ENCODE results near the gene COL27A1. TPM values are rescaled to one million over a fixed set of nuclear protein-coding genes. Genes with fewer than 3 reads are reported as not detected.

COL27A1 gene
- total and polyA plus RNA-seq, 12 donors = 3.1 to 35.8 (median 5.1) TPM

GRCh38 chr9:114205171-114206015, 50.1 kb downstream of the COL27A1 start:
- Histone ChIP-seq H3K4me1 (peaks cover 16 to 46% (median 35%) of the 10 kb centered on the region in 9 donors), H3K4me3 (no peak overlapping the region), H3K27me3 (no peaks in the 10 kb centered on the region), H3K36me3 (peaks cover 0 to 4% (median 0%) of the 10 kb centered on the region in 9 donors), H3K27ac (peak overlapping the region in 8 of 10 donors; percentile 17 to 90 (median 82)), H3K9me3 (no peaks in the 10 kb centered on the region)
- DNase-seq (peak in 1 of 2 donors; percentile 23), ATAC-seq (peak in 5 of 8 donors; percentile 17 to 32 (median 26))
- 47 to 71% methylated on average over 10 of the region's 10 CpGs for WGBS, 2 donors
- intact Hi-C loops (cut with DNase I) = loop anchor here in 2 of 10 donors (2.0 kb wide), 2 partner anchors 27 to 29 kb away; no protein-coding TSS in a partner anchor
- TF ChIP-seq CTCF (IDR thresholded peaks at IDR 0.05) = no peak

GRCh38 chr9:114206221-114206789, 51.0 kb downstream of the COL27A1 start:
- no peak for ATAC-seq
- Histone ChIP-seq H3K36me3 (peaks cover 0 to 8% (median 0%) of the 10 kb centered on the region in 9 donors), H3K4me1 (peaks cover 16 to 54% (median 35%) of the 10 kb centered on the region in 9 donors), H3K9me3 (no peaks in the 10 kb centered on the region), H3K27ac (peak overlapping the region; percentile 33 to 90 (median 80)), H3K4me3 (no peak overlapping the region), H3K27me3 (no peaks in the 10 kb centered on the region)
- WGBS, 2 donors = 77 to 81% methylated on average over 5 of the region's 5 CpGs
- no peak for DNase-seq
- no peak for TF ChIP-seq CTCF (IDR thresholded peaks at IDR 0.05)
- intact Hi-C loops (cut with DNase I) = loop anchor here in 2 of 10 donors (2.0 kb wide), 2 partner anchors 28 to 30 kb away; no protein-coding TSS in a partner anchor

GRCh38 chr9:114207034-114207810, 51.9 kb downstream of the COL27A1 start:
- H3K4me1 ChIP-seq = peaks cover 16 to 63% (median 37%) of the 10 kb centered on the region in 9 donors
- TF ChIP-seq CTCF (IDR thresholded peaks at IDR 0.05) = no peak
- H3K4me3 ChIP-seq = no peak overlapping the region
- H3K9me3 ChIP-seq = no peaks in the 10 kb centered on the region
- DNase-seq (peak; percentile 71 to 81), ATAC-seq (peak; percentile 86 to 94 (median 90))
- peak overlapping the region; percentile 35 to 90 (median 80) for H3K27ac ChIP-seq
- intact Hi-C loops (cut with DNase I) = loop anchor here in 2 of 10 donors (2.0 kb wide), 2 partner anchors 28 to 30 kb away; no protein-coding TSS in a partner anchor
- H3K36me3 ChIP-seq = peaks cover 0 to 9% (median 0%) of the 10 kb centered on the region in 9 donors
- WGBS, 2 donors = 40 to 41% methylated on average over 9 of the region's 9 CpGs
- no peaks in the 10 kb centered on the region for H3K27me3 ChIP-seq

GRCh38 chr9:114207845-114208244, 52.5 kb downstream of the COL27A1 start:
- H3K4me3 ChIP-seq = no peak overlapping the region
- no peaks in the 10 kb centered on the region for H3K9me3 ChIP-seq
- intact Hi-C loops (cut with DNase I) = loop anchor here in 2 of 10 donors (2.0 kb wide), 2 partner anchors 29 to 31 kb away; no protein-coding TSS in a partner anchor
- no peaks in the 10 kb centered on the region for H3K27me3 ChIP-seq
- ATAC-seq = no peak
- TF ChIP-seq CTCF (IDR thresholded peaks at IDR 0.05) = no peak
- H3K36me3 ChIP-seq = peaks cover 0 to 12% (median 0%) of the 10 kb centered on the region in 9 donors
- H3K27ac ChIP-seq = peak overlapping the region; percentile 35 to 90 (median 80)
- WGBS, 2 donors = 95 to 97% methylated on average over 6 of the region's 6 CpGs
- no peak for DNase-seq
- peaks cover 16 to 64% (median 37%) of the 10 kb centered on the region in 9 donors for H3K4me1 ChIP-seq

Data from heart right ventricle (tissue), 16 donors.